Ovary (tissue), 9 donors: ENCODE data around the gene MSI2. TPM values are rescaled to one million over a fixed set of nuclear protein-coding genes. Genes with fewer than 3 reads are reported as not detected.

Source experiments
- DNase-seq, 5 donors: peaks; one replicate each; pipeline ENCODE4 v3.0.0-alpha.2; 2019 to 2020
- H3K27ac ChIP-seq, 2 donors: fragments of 200-600 bp; one replicate each; pipeline versions ENCODE4 v1.5.1 to v1.8.0; 2019 to 2022
- H3K27me3 ChIP-seq: fragments of 200-600 bp; one replicate; pipeline ENCODE4 v1.8.0; 2022
- H3K36me3 ChIP-seq: fragments of 200-600 bp; sonication (generic); one replicate; pipeline ENCODE4 v1.5.1; 2019
- H3K4me1 ChIP-seq: one replicate; pipeline ENCODE4 v1.8.1; 2013; ENCODE audit warnings: mild to moderate bottlenecking, moderate library complexity; ENCODE audit not compliant: insufficient read depth
- H3K4me3 ChIP-seq: fragments of 200-600 bp; sonication (generic); one replicate; pipeline ENCODE4 v1.5.1; 2017
- H3K9me3 ChIP-seq, 2 donors: fragments of 200-600 bp in 1 of 2; sonication (generic) in 1 of 2; one replicate each; pipeline versions ENCODE4 v1.5.1 to v1.8.1; 2013 to 2019; ENCODE audit warnings: mild to moderate bottlenecking in 1 of 2, moderate library complexity in 1 of 2
- EP300 ChIP-seq: sonication (generic); formaldehyde crosslinking; IDR thresholded peaks from one replicate; pipeline ENCODE4 v1.6.1; 2017; ENCODE audit warnings: antibody characterized with exemption
- POLR2A ChIP-seq: fragments of 450-650 bp; IDR thresholded peaks from one replicate; pipeline ENCODE4 v1.6.1; 2017; ENCODE audit warnings: antibody characterized with exemption, mild to moderate bottlenecking, moderate library complexity
- WGBS, 3 donors: extraction: QIAGEN DNeasy Blood & Tissue Kit in 1 of 3; methylation state at CpG; one replicate each; pipeline versions ENCODE4 v1.1.5 to v1.1.7; 2013 to 2017; 5-methylcytosine and 5-hydroxymethylcytosine counted together
- intact Hi-C, 4 donors: fragments of 100-400 bp; cut with DNase I; formaldehyde crosslinking; loops; one replicate each; pipeline versions ENCODE4 v1.11.0 to v1.15.1; 2022 to 2023
- polyA plus RNA-seq, 2 donors: library from polyadenylated mRNA; stranded (reverse); fragments of 200-250 nt in 1 of 2; fragments of 350-450 nt in 1 of 2; fragmentation: Illumina TruSeq in 1 of 2; extraction: RNeasy Lipid Tissue Mini Kit (QIAGEN cat#74804) in 1 of 2; gene quantifications; one replicate each; pipeline ENCODE4 v1.2.3, GENCODE V29; 2013 to 2014
- total RNA-seq, 7 donors: library from RNA; depleted of rRNA in 2 of 7; stranded (reverse); fragments of >200 nt in 2 of 7; fragmentation: NEBNext Ultra II Directional in 3 of 7; extraction: Animal tissue kit (Norgen Biotek cat#: 25700) in 3 of 7; gene quantifications; one replicate each; pipeline versions ENCODE4 v1.1.0 to v1.2.4, GENCODE V29; 2016 to 2023
- TF ChIP-seq, protein P1 (sequence below), 3 donors: fragments of 450-650 bp in 2 of 3; fragments of 200-600 bp in 1 of 3; IDR thresholded peaks; one replicate each; pipeline versions ENCODE4 v1.5.1 to v1.8.0; 2016 to 2022; ENCODE audit warnings: antibody characterized with exemption in 3 of 3, mild to moderate bottlenecking in 1 of 3
- donor health status: DM: no; HTN: no; CAD: no; lungs with moderate emphysema.
- donor health status: DM: no; HTN: no; CAD: no.
- donor health status: Bipolar disorder and iron deficiency.
- donor health status: DM: yes; HTN: yes; CAD: no.
- donor health status: DM: no; HTN: no; CAD: no.
- donor health status: DM: yes; HTN: yes; CAD: no.

Gene MSI2
- total and polyA plus RNA-seq, 9 donors, result 43.1 to 199 (median 120) TPM

GRCh38 chr17:57637666-57638010, 381.3 kb downstream of the MSI2 start:
- 89 to 96% (median 91%) methylated on average over 6 of the region's 6 CpGs for WGBS, 3 donors

DNA sequence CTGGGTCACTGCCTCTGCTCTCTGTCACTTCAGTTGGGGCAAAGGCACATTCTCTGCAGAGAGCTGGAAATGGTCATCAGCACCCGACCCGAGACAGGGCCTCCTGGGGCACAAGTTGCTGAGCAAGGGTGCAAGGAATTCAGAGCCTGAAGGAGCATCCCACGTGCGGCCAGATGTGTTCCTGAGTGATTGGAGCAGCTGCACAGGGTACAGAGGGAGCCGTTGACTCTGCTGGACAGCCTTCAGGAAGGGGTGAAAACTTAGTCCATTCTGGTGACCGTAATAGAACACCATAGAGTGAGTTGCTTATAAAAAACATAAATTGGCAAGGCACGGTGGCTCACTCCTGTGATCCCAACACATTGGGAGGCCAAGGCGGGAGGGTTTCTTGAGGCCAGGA, 382.0 kb downstream of the MSI2 start:
- Histone ChIP-seq H3K4me3 (no peak overlapping the region), H3K9me3 (no peaks in the 10 kb centered on the region), H3K36me3 (no peaks in the 10 kb centered on the region), H3K27ac (no peak overlapping the region), H3K4me1 (no peaks in the 10 kb centered on the region), H3K27me3 (no peaks in the 10 kb centered on the region)
- WGBS, 3 donors, result 83 to 95% (median 84%) methylated on average over 8 of the region's 8 CpGs
- TF ChIP-seq EP300 (no peak), POLR2A (no peak)
- TF ChIP-seq, protein P1, sequence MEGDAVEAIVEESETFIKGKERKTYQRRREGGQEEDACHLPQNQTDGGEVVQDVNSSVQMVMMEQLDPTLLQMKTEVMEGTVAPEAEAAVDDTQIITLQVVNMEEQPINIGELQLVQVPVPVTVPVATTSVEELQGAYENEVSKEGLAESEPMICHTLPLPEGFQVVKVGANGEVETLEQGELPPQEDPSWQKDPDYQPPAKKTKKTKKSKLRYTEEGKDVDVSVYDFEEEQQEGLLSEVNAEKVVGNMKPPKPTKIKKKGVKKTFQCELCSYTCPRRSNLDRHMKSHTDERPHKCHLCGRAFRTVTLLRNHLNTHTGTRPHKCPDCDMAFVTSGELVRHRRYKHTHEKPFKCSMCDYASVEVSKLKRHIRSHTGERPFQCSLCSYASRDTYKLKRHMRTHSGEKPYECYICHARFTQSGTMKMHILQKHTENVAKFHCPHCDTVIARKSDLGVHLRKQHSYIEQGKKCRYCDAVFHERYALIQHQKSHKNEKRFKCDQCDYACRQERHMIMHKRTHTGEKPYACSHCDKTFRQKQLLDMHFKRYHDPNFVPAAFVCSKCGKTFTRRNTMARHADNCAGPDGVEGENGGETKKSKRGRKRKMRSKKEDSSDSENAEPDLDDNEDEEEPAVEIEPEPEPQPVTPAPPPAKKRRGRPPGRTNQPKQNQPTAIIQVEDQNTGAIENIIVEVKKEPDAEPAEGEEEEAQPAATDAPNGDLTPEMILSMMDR (IDR thresholded peaks at IDR 0.05), result no peak
- intact Hi-C loops, result no loop called here
- DNase-seq, result no peak

More at GRCh38 chr17:57637666-57638010, 381.3 kb downstream of the MSI2 start:
- Histone ChIP-seq H3K9me3 (no peaks in the 10 kb centered on the region), H3K27ac (no peak overlapping the region), H3K36me3 (no peaks in the 10 kb centered on the region), H3K4me1 (no peaks in the 10 kb centered on the region), H3K4me3 (no peak overlapping the region), H3K27me3 (no peaks in the 10 kb centered on the region)
- intact Hi-C loops, result no loop called here
- TF ChIP-seq, protein P1 (IDR thresholded peaks at IDR 0.05), result no peak
- no peak for TF ChIP-seq POLR2A
- no peak for TF ChIP-seq EP300
- no peak for DNase-seq

- TF ChIP-seq, protein P1 (IDR thresholded peaks at IDR 0.05), result no peak
- TF ChIP-seq EP300, result no peak
- TF ChIP-seq POLR2A, result no peak
- Histone ChIP-seq H3K27ac (no peak overlapping the region), H3K36me3 (no peaks in the 10 kb centered on the region), H3K4me3 (no peak overlapping the region), H3K27me3 (no peaks in the 10 kb centered on the region), H3K9me3 (no peaks in the 10 kb centered on the region), H3K4me1 (no peaks in the 10 kb centered on the region)
- WGBS, 3 donors, result 75 to 100% (median 83%) methylated on average over 3 to 5 of the region's 5 CpGs
- intact Hi-C loops, result no loop called here
- no peak for DNase-seq
These were observed 383.1 kb downstream of the MSI2 start for GRCh38 chr17:57639381-57639780.

DNA sequence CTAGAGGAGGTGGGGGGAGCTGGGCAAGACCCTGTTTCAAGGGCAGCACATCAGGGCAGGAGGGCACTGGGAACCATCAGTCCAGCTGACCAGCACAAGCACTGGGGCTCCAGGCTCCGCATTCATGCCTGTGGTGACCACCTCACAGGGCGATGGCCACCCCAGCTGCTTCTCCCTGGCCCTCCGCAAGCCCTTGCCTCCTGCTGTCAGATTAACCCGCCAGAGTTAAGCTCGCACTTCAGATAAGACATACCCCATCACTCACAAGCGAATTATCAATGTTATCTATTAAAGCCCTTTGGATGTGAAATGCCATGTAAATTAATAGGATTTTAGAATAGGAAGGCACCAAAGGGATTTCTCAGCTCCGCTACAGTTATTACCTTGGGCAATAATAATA, 383.8 kb downstream of the MSI2 start:
- no peaks in the 10 kb centered on the region for H3K27me3 ChIP-seq
- H3K9me3 ChIP-seq, result no peaks in the 10 kb centered on the region
- TF ChIP-seq POLR2A (no peak), EP300 (no peak)
- TF ChIP-seq, protein P1 (IDR thresholded peaks at IDR 0.05), result no peak
- H3K27ac ChIP-seq, result no peak overlapping the region
- WGBS, 3 donors, result 90 to 94% (median 93%) methylated on average over 7 of the region's 7 CpGs
- no peaks in the 10 kb centered on the region for H3K4me1 ChIP-seq
- intact Hi-C loops, result no loop called here
- no peaks in the 10 kb centered on the region for H3K36me3 ChIP-seq
- no peak overlapping the region for H3K4me3 ChIP-seq
- no peak for DNase-seq

DNA sequence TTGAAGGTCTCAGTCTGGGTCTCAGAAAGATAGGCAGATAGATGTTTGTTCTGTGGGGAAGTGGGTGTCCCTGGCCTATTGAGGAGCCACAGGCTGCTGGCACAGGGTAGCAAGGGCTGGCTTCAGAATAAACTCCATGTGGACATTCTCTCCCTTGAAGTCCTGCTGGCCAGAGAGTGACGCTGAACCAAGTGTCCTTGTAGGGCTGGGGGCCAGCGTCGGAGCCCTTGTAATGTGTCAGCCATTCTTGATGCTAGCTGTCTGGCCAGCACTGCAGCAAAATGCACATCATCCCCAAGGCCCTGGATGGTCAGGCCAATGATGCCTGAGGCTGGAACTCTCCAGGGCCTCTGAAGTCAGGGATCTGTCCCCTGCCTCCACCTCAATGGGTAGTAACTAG, 385.4 kb downstream of the MSI2 start:
- H3K27ac ChIP-seq, result no peak overlapping the region
- intact Hi-C loops, result no loop called here
- DNase-seq, result no peak
- no peak overlapping the region for H3K4me3 ChIP-seq
- no peaks in the 10 kb centered on the region for H3K27me3 ChIP-seq
- WGBS, 3 donors, result 95 to 97% (median 97%) methylated on average over 3 of the region's 3 CpGs
- H3K4me1 ChIP-seq, result no peaks in the 10 kb centered on the region
- H3K36me3 ChIP-seq, result no peaks in the 10 kb centered on the region
- no peak for TF ChIP-seq POLR2A
- TF ChIP-seq EP300, result no peak
- TF ChIP-seq, protein P1 (IDR thresholded peaks at IDR 0.05), result no peak
- H3K9me3 ChIP-seq, result no peaks in the 10 kb centered on the region
